Parathyroid adenoma (tissue), 2 donors: ENCODE measurements around the gene USH1G.
"Not testable (repeated sequence)": the region's sequence is repeated elsewhere in the genome, so short reads cannot be mapped to it uniquely, and the experiment has no call there.

Experiments
- H2AFZ ChIP-seq: fragments of 300-600 bp; sonication (generic); one replicate; pipeline ENCODE4 v1.7.0; 2017; ENCODE audit warnings: antibody characterized with exemption, mild to moderate bottlenecking
- H3K27ac ChIP-seq: fragments of 300-600 bp; sonication (generic); one replicate; pipeline ENCODE4 v1.7.0; 2017
- H3K27me3 ChIP-seq: fragments of 300-600 bp; sonication (generic); one replicate; pipeline ENCODE4 v1.7.0; 2017; ENCODE audit warnings: low read length; ENCODE audit not compliant: control insufficient read depth, insufficient read depth
- H3K36me3 ChIP-seq: fragments of 300-600 bp; sonication (generic); one replicate; pipeline ENCODE4 v1.7.0; 2017; ENCODE audit warnings: low read length; ENCODE audit not compliant: control insufficient read depth, insufficient read depth
- H3K4me1 ChIP-seq: fragments of 300-600 bp; sonication (generic); one replicate; pipeline ENCODE4 v1.7.0; 2017; ENCODE audit warnings: control low read depth
- H3K4me2 ChIP-seq: fragments of 300-600 bp; sonication (generic); one replicate; pipeline ENCODE4 v1.7.0; 2017; ENCODE audit warnings: low read length
- H3K4me3 ChIP-seq: fragments of 300-600 bp; sonication (generic); one replicate; pipeline ENCODE4 v1.7.0; 2017; ENCODE audit warnings: low read depth, low read length
- H3K79me2 ChIP-seq: fragments of 300-600 bp; sonication (generic); one replicate; pipeline ENCODE4 v1.7.0; 2017; ENCODE audit warnings: control low read depth
- H3K9ac ChIP-seq: fragments of 300-600 bp; sonication (generic); one replicate; pipeline ENCODE4 v1.7.0; 2017; ENCODE audit warnings: mild to moderate bottlenecking
- H3K9me3 ChIP-seq: fragments of 300-600 bp; sonication (generic); one replicate; pipeline ENCODE4 v1.7.0; 2017; ENCODE audit warnings: low read length; ENCODE audit not compliant: control insufficient read depth
- CTCF ChIP-seq: fragments of 300-600 bp; sonication (generic); IDR thresholded peaks from one replicate; pipeline ENCODE4 v1.7.0; 2017; ENCODE audit warnings: antibody characterized with exemption, mild to moderate bottlenecking
- donor health status: primary hyperparathyroidism.

The USH1G gene

GRCh38 chr17:74916851-74917199, 6.2 kb downstream of the USH1G start:
- H3K4me3 ChIP-seq, result no peak overlapping the region
- H3K79me2 ChIP-seq, result no peaks in the 10 kb centered on the region
- no peaks in the 10 kb centered on the region for H3K36me3 ChIP-seq
- no peaks in the 10 kb centered on the region for H3K27me3 ChIP-seq
- TF ChIP-seq CTCF, result no peak
- no peak overlapping the region for H3K9ac ChIP-seq
- H3K4me2 ChIP-seq, result no peak overlapping the region
- H3K9me3 ChIP-seq, result no peaks in the 10 kb centered on the region
- no peak overlapping the region for H3K27ac ChIP-seq
- no peak overlapping the region for H2AFZ ChIP-seq
- H3K4me1 ChIP-seq, result no peaks in the 10 kb centered on the region

- Histone ChIP-seq H3K36me3 (no peaks in the 10 kb centered on the region), H3K9ac (no peak overlapping the region), H3K79me2 (no peaks in the 10 kb centered on the region), H3K27me3 (no peaks in the 10 kb centered on the region), H3K9me3 (no peaks in the 10 kb centered on the region), H3K4me3 (no peak overlapping the region), H3K4me2 (no peak overlapping the region), H3K27ac (no peak overlapping the region), H3K4me1 (no peaks in the 10 kb centered on the region), H2AFZ (no peak overlapping the region)
- no peak for TF ChIP-seq CTCF
Measured at GRCh38 chr17:74916136-74916850, 6.8 kb downstream of the USH1G start.

GRCh38 chr17:74911423-74911822, 11.6 kb downstream of the USH1G start:
- H3K9ac ChIP-seq, H3K4me2 ChIP-seq, H3K27ac ChIP-seq: not testable (repeated sequence)

GRCh38 chr17:74909097-74909496, 14.0 kb downstream of the USH1G start:
- H3K4me3 ChIP-seq, H3K9ac ChIP-seq, H3K36me3 ChIP-seq, H3K4me2 ChIP-seq, H3K9me3 ChIP-seq, H3K27me3 ChIP-seq, H2AFZ ChIP-seq, H3K27ac ChIP-seq, H3K4me1 ChIP-seq, H3K79me2 ChIP-seq: not testable (repeated sequence)

More at GRCh38 chr17:74911423-74911822, 11.6 kb downstream of the USH1G start:
- H2AFZ ChIP-seq, H3K4me3 ChIP-seq, H3K9me3 ChIP-seq, H3K36me3 ChIP-seq, H3K79me2 ChIP-seq, H3K27me3 ChIP-seq, H3K4me1 ChIP-seq: not testable (repeated sequence)

- Histone ChIP-seq H3K4me1 (no peaks in the 10 kb centered on the region), H3K9me3 (no peaks in the 10 kb centered on the region), H3K4me3 (no peak overlapping the region), H3K9ac (no peak overlapping the region), H3K79me2 (no peaks in the 10 kb centered on the region), H3K4me2 (no peak overlapping the region), H3K36me3 (no peaks in the 10 kb centered on the region), H3K27me3 (no peaks in the 10 kb centered on the region), H2AFZ (no peak overlapping the region), H3K27ac (no peak overlapping the region)
- TF ChIP-seq CTCF, result no peak
Measured at GRCh38 chr17:74907012-74907411, 16.0 kb downstream of the USH1G start.

- H3K36me3 ChIP-seq, H3K79me2 ChIP-seq: not testable (repeated sequence)
Measured at GRCh38 chr17:74906214-74906793, 16.8 kb downstream of the USH1G start.

More at GRCh38 chr17:74906214-74906793, 16.8 kb downstream of the USH1G start:
- H3K27ac ChIP-seq, H3K4me2 ChIP-seq, H3K27me3 ChIP-seq, H3K9ac ChIP-seq, H3K9me3 ChIP-seq, H2AFZ ChIP-seq, H3K4me3 ChIP-seq, H3K4me1 ChIP-seq: not testable (repeated sequence)
